ENCODE measurements around the gene APBB1.

APBB1 gene

DNA sequence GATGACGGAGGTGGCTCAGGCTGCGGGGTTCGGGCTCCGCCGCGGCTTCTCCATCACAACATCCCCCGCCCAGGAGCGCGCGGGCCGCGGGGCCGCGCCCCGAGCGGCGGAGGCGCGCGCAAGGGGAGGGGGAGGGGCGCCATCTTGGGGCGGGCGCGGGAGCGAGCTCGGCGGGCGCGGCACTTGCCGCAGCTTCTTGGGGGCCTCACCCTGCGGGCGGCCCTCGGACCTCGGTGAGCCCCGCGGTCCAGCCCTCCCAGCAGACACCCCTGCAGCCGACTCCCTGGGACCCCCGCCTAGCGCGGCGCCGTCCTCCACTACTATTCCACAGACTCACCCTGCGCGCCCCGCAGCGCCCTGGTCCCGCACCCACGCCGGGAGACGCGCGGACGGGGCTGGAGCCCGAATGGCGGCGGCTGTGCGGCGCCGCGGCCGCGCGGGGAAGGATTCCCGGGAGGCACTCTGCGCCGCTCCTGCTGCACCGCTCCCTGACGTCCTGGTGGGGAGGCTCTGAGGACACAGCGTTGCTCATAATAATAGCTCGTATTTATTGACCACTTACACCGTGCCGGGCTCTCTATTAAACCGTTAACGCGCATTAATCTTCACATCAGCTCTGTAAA is at the start of gene APBB1:
Gene APBB1, minus strand, starts transcription at position 86 of the 623 bp plus-strand sequence. CDS start 7,747 bp downstream, outside the sequence.
- peak; percentile 47 for DNase-seq (ENCODE audit: low read depth)

DNA sequence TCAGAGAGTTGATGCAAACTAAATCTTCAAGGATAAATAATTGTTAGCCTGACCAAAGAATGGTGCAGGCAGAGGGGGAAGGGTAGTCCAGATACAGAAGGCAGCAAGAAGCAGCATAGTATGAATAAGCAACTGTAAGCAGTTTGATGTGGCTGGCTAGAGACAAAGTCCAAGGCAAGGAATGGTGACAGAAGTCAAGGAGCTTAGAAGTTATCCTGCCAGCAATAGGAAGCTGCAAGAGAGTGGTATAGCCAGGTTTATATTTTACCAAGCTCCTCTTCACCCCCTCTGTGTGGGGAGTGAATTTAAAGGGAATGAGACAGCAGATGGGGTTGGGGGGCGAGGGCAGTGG is 40.2 kb upstream of the APBB1 start:
- no peak for DNase-seq (ENCODE audit: low read depth)

DNA sequence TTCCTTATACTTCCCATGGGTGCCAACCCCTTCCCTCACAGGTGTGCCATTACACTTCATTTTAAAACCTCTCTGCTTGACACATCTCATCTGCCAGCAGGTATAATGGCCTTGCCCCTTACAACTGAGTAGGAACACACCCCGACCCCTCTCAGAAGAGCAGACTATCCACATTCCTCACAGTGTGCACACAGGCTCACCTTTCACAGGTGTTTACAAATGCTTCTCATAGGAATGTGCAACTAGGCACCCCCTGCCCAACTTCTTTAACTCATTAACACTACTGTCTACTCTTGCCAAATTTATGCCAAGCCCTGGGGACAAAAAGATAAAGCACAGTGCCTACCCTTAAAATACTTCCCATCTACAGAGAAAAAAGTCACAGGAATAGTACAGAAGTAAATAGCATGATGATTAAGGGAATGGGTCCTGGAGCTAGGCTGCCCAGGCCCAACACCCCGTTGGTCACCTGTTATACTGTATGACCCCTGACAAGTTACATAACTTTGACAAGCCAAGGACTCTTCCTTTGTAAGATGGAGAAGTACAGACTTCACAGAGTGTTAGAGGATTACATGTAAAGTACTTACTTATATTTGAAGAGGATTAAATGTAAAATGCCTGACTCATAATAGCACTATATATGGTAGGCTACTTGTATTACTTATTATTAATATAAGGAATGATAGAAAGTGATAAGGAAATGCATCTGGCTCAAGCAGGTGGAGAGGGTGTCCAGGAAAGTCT is 39.6 kb upstream of the APBB1 start:
- DNase-seq (ENCODE audit: low read depth): no peak

DNA sequence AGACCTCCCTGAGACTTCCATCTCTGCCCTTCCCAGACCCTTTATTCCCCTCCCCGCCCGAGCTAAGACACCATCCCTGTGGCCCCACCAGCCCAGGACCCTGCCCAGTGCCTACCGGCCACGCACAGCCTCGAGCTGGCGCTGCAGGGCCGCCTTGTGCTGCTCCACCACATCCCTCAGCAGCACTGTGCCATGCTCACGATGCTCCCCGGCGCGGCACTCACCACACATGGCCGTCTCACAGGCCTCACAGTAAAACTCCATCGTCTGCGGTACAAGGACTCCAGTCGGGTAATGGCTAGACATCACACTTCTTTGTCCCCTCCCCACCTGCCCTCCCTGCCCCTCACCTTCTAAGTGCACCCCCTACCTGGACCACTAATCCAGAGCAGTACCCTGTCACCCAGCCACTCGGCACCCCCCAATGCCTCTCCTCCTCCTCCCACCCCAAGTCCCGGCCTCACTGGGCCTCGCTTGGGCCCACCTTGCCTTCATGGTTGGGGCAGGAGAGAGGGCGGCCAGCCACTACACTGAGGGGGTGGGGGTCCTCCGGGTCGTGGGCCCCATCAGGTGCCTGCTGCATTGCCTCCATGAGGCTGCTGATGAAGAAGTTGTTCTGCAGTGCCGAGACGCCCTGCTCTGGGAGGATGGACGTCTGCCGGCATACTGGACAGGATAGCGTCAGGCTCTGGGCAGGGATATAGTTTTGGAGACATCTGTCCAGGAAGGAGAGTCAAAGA is 38.9 kb upstream of the APBB1 start:
- DNase-seq (ENCODE audit: low read depth): no peak

DNA sequence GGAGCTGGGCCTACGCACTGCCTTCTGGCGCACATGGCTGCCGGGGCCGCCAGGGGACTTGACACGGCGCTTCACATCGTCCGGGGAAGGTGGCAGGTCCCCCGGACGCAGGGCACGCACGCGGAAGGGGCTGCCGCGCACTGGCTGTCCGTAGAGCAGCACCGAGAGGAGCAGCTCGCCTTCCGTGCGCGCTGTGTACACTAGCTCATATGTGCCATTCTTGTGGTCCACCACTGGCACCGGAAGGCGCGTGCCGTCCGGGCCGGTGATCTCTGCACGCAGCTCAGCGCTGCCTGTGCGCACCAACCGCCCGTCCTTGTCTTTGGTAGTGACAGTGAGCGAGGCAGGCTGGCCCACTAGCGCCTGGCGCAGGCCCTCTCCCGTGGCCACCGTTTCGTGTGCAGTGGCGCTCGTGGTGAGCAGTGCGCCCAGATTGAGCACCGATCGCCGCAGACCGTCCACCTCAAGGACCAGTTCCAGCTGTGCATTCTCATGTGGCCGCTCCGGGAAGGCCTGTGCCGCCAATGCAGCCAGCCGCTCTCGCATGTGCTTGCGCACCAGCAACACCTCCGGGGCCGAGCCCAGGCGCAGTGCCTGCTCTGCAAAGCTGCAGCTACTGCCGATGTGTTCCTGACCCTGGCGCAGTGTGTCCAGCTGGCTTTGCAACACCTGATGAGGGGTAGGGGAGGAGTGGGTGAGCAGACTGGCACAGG is 37.6 kb upstream of the APBB1 start:
- no peak for DNase-seq (ENCODE audit: low read depth)

DNA sequence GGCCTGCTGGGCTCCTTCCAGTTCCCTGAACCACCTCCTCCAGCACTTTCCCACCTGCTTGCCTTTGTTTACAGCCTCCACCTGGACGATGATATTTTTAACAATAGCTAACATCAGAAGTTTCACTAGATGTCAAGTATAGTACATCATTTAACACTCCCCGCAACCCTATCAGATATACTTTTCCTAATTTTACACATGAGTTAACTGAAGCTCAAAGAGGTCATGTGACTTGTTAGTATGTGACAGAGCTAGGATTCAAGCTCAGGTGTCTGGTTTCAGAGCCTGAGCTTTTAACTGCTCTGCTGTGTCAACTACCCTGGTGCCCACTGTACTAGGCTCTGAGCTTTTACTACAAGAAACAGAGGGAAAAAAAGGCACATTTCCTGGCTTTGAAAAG is 36.2 kb upstream of the APBB1 start:
- no peak for DNase-seq (ENCODE audit: low read depth)

DNA sequence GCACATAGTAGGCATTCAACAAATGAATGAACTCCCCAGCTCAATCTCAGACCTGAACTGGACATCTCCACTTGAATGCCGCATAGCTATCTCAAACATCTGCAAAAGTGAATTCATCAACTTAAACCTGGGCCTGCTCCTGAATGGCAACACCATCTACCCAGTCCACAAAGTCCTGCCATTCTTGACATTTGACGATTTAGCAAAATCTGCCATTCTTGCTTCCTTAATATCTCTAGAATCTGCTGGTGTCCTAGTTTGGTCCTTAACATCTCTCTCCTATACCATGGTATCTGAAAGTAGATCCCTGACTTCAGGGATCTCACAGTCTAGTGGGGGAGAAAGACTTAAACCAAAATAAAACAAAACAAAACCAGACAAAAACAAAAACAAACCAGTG is 34.3 kb upstream of the APBB1 start:
- DNase-seq (ENCODE audit: low read depth): no peak

DNA sequence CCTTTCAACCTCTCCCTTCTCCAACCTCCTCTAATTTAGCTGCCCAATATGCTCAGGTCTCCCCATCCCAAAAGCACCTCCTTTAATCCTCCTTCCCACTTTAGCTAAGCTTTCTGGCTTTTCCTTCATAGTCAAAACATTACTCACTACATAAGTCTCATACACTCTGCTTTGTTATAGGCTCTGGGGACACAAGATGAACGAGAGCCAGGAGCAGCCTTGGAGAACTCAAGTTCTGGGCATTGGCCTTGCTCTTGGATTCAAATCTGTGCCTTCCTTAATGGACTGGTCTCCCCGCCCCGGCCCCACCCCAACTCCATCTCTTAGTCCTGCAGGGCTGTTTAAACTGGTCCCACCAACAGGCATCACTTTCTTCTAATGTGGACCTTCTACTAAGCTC is 33.3 kb upstream of the APBB1 start:
- DNase-seq (ENCODE audit: low read depth): no peak

DNA sequence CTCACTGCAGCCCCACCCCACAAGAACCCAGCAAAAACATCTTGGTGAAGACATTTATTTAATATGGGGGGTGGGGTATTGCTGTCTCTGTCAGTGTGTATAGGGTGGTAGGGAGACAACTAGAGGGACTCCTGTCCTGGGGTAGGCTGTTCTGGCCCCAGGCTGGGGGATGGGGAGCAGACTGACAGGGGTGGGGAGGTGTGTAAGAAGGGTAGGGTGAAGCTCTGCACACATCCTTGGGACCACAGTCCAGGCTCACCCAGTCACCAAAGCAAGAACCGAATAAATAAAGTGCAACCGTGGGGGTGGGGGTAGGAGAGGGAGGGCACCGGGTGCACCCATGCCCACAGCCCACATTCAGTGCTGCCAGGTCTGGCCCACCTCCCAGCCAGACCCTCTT is 29.7 kb upstream of the APBB1 start:
- DNase-seq (ENCODE audit: low read depth): no peak

DNA sequence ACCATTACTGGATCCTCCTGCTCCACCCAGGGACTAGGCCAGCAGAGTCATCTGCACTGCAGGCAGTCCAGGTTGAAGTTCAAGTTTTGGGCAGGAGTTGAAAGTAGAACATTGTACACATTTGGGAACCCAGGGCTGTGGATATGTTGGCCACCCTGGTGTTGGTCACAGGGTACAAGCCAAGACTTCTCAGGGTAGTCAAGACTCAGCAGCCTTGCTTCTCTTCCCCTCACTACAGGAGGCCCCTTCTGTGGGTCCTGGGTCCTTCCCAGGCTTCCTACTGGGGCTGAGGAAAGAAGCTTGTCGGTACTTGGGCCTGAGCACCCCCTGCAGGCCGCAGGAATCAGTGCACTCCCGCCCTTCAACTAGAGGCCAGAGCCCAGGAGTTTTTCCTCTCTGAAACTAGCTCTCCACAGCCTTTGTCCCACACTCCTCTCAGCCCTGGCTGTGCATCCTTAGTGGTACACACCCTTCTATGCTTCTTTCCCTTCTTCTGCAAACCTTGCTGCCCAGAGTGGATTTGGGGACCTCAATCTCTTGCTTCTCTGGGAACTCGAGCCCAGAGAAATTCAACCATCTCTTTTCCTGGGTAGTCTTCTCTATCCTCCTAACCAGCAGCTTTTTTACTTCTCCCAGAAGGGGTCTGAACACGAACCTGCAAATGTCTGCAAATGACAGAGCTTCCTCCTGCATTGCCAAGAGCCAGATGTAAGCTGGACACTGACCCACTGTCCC is 24.5 kb upstream of the APBB1 start:
- peak; percentile 28 for DNase-seq (ENCODE audit: low read depth)

DNA sequence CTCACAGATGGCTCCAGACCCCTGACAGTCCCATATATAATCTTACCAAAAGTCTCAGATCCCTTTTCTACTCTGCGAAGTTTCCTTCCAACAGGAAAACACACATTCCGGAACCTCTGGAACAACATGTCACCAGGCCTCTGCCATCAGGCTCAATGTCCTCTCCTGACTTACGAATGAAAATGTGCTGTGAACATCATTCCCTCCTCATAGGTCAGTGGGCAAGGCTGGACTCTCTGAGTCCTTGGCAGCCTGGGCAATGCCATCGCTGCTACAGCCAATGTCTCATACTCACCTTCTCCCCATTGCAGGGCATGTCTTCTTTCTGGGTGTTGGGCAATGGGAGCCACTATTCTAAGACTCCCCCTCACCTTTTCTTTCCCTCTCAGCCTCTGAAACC is 23.5 kb upstream of the APBB1 start:
- DNase-seq (ENCODE audit: low read depth): no peak

DNA sequence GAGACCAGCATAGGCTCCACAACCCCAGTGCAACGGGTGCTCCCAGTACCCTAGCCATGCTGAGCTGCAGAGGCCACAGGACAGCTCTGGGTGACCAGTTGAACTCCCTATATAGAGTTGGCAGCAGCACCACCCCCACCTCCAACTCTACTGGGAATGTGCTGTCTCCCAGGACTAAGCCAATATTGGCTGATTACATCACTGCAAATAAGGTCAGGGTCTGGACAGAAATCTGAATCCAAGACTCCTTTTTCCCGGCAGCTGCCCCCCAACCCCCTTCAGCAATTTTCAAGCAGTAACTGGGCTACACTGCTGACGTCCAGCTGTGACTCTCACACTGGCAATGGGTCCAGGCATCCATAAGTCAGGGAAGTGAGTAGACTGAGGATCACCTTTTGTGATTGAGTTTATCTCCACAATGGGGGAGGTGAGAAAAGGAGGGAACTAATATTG is 22.0 kb upstream of the APBB1 start, which contains the start of gene HPX:
Gene HPX, minus strand, starts transcription at position 82 of the 453 bp plus-strand sequence. Its CDS starts 24 bp downstream, at position 58.
- no peak for DNase-seq (ENCODE audit: low read depth)

DNA sequence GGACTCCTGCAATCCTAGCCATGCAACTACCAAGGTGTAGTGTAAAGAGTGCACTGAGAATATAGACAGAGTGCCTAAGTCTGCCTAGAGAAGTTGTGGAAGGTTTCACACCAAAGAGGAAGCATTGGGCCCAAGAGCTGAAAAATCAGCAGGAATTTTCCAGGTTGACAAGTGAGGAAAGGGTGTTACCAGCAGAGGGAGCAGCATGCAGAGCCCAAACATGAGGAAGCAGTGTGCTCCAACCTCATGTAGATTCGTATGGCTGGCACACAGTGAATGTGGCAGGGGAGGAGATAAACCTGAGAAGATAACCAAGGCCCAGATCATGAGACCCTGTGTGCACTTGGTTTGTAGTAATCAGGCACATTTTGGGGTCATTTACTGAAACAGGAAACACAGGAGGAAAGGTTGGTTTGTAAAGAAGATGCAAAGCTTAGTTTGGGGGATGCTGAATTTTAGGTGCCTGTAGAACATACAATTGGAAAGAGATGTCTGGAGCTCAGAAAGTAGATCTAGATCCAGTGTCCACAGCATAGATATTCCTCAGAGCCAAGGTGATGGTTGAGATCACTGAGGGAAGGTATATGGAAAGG is 20.2 kb upstream of the APBB1 start:
- peak; percentile 14 for DNase-seq (ENCODE audit: low read depth)

DNA sequence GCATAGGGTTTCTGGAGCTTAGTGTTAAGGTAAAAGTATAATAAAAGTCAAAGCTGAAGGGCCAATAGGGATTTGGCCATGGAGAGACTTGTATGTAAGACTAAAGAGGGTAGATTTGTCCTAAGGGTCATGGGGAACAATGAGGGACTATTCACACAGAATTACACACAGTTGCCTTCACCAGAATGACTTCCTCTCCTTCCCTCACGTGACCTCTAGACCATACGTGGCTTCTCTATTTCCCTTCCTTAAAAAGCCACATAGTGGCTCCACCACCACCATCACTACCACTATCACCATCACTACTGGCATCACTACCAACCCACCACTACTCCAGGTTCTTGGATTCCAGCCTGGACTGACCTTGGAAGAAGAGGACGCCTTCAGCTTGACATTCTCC is 19.1 kb upstream of the APBB1 start:
- no peak for DNase-seq (ENCODE audit: low read depth)

DNA sequence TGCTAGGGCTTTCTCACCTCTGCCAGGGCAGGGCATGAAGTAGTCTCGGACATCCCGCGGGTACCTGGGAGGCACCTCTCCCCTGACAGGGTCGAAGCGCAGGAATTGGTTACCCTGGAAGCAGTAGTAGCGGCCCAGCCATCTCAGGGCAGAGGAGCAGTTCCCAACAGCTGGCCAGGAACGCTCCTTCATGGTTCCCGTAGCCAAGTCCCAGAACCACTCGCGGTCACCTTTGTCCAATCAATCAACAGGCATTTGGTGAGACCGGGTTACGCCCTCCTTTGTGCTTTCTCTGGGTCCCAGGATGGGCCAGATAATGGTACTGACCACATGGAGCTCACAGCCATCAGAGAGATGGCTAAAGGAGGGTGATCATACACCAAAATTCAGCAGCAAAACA is 18.5 kb upstream of the APBB1 start:
- no peak for DNase-seq (ENCODE audit: low read depth)

DNA sequence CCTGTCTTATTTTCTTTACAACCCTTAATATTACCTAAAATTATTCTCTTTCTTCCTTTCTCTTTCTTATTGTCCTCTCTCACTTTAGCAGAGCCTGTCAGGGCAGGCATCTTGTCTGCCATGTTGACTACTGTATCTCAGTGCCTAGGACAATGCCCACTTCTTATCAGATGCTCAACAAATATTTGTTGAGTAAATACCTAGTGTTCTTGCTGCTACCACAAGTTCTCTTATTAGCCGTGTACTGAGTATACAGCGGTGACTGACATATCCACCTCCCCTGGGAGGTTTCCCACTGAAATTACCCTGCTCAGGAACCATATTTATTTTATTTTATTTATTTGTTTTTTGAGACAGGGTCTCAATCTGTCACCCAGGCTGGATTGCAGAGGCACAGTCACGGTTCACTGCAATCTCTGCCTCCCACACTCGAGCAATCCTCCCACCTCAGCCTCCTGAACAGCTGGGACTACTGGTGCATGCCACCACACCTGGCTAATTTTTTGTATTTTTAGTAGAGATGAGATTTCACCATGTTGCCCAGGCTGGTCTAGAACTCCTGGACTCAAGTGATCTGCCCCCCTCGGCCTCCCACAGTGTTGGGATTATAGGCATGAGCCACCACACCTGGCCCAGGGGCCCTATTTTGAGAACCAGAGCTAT is 15.2 kb upstream of the APBB1 start:
- DNase-seq (ENCODE audit: low read depth): no peak

DNA sequence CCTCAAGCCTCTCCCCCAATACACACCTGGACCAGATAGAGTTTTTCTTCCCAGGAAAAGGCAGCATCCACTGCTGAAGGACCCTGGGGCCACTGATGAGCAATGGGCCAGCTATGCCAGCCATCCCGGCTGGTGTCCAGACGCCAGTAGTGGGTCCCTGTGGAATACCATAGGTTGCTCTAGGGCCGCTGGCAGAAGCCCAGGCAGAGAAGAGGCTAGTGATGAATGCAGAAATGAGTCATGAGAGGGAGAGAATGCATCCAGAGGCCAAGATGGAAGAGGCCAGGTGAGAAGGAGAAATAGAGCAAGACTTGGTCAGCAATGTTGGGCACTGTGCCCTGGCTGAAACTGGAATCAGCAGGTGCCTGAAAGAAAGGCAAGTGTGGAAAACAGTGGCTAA is 13.0 kb upstream of the APBB1 start:
- no peak for DNase-seq (ENCODE audit: low read depth)

DNA sequence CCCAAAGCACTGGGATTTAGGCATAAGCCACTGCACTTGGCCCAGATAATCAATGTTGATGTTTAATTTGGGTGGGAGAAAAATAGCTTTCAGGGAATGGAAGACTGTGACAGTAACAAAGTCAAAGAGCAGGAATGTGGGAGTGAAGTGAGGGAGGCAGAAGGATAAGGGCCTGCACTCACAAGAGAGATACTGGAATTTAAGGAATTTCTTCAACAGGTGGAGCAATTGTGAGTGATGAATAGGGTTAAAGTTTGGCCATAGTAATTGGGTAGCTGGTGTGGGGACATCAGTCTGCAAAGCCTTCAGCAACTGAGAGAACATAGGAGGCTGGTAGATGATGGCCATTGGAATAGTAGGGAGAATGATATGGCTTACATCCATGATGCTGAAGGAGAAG is 8.6 kb upstream of the APBB1 start:
- no peak for DNase-seq (ENCODE audit: low read depth)

DNA sequence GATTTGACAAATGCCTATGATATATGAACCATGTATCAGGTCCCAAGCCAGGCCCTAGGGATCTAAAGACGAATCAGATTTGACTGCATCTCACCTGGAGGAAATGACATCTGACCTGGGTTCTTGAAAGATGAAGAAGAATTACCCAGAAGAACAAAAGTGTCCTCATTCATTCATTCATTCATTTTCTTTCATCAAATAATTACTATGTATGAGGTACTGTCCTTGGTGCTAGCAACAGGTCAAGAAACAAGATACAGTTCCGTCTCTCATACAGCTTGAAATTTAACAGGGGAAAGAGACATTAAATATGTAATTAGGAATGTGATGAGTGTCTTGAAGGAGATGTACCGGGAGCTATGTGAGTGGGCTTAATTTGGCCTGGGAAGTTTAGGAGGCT is 1.8 kb upstream of the APBB1 start:
- DNase-seq (ENCODE audit: low read depth): no peak

DNA sequence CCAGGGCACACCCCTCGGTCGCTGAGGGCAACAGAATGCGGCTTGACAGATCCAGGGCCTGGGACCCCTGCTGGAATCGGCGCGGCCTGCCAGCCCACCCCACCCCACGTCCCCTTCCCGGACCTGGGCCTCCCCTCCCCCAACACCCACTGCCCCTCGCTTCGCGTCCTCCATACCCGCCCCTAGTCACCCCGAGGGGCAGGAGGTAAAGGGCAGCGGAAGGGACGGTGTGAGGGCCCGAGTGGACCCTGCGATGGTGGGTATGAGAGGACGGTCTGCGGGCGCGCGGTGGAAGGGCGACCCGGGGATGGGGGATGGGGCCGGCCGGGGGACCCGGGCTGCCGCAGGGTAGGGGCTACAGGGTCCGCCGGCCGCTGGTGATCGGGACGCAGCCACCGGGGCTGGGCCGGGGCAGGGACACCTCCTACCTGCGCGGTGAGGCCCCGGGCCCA is 311 bp downstream of the APBB1 start:
- DNase-seq (ENCODE audit: low read depth): no peak

Data from stimulated activated CD8-positive, alpha-beta memory T cell treated with anti-CD3 and anti-CD28 coated beads, Interleukin-12 subunit alpha, Interleukin-12 subunit beta, amount 100 ng/mL, for 1 hour (primary cell).